Stimulated activated CD4-positive, alpha-beta T cell treated with anti-CD3 and anti-CD28 coated beads, Interleukin-2, amount 100 ng/mL, for 24 hours (primary cell): ENCODE results near the gene WFDC9.
A peak's percentile ranks its signal among the peaks of the same experiment; 100 is the strongest.
"Not testable (repeated sequence)": the region's sequence is repeated elsewhere in the genome, so short reads cannot be mapped to it uniquely, and the experiment has no call there.

Experiments
- DNase-seq, 2 donors: peaks; one replicate each; pipeline ENCODE4 v3.0.0-alpha.2; 2020

The WFDC9 gene

GRCh38 chr20:45631184-45631583 lies at the start of gene WFDC9:
Gene WFDC9 (minus strand): TSS chr20:45631284. CDS start chr20:45610181, 21,103 bp downstream.
- DNase-seq: no peak

- DNase-seq: no peak
Measured at GRCh38 chr20:45679650-45680049, 48.6 kb upstream of the WFDC9 start.

GRCh38 chr20:45672765-45673164 lies 41.7 kb upstream of the WFDC9 start:
- DNase-seq: no peak

GRCh38 chr20:45670139-45670538 lies 39.1 kb upstream of the WFDC9 start, which contains the start of gene WFDC11:
Gene WFDC11 (minus strand): TSS chr20:45670239. CDS start chr20:45650600, 19,639 bp downstream.
- no peak for DNase-seq

- DNase-seq: not testable (repeated sequence)
Measured at GRCh38 chr20:45657038-45657437, 26.0 kb upstream of the WFDC9 start.

- DNase-seq: not testable (repeated sequence)
Measured at GRCh38 chr20:45651726-45652125, 20.6 kb upstream of the WFDC9 start.

- DNase-seq: no peak
Measured at GRCh38 chr20:45649312-45649863, 18.3 kb upstream of the WFDC9 start.

- DNase-seq: no peak
Measured at GRCh38 chr20:45647441-45648050, 16.5 kb upstream of the WFDC9 start.

GRCh38 chr20:45646875-45647274 lies 15.8 kb upstream of the WFDC9 start:
- DNase-seq: no peak

- not testable (repeated sequence) for DNase-seq
Measured at GRCh38 chr20:45645869-45646268, 14.8 kb upstream of the WFDC9 start.

- DNase-seq: not testable (repeated sequence)
Measured at GRCh38 chr20:45641076-45641475, 10.0 kb upstream of the WFDC9 start.

GRCh38 chr20:45639687-45640086 lies 8.6 kb upstream of the WFDC9 start:
- DNase-seq: no peak

- DNase-seq: no peak
Measured at GRCh38 chr20:45636513-45636912, 5.4 kb upstream of the WFDC9 start.

- no peak for DNase-seq
Measured at GRCh38 chr20:45630371-45630770, 713 bp downstream of the WFDC9 start.

- peak; percentile 22 to 40 for DNase-seq
Measured at GRCh38 chr20:45629496-45630100, 1.5 kb downstream of the WFDC9 start, which contains the start of gene WFDC10A. Gene WFDC10A (plus strand): TSS chr20:45629739. CDS start chr20:45629814, 75 bp downstream.

- DNase-seq: no peak
Measured at GRCh38 chr20:45626540-45626939, 4.5 kb downstream of the WFDC9 start.

- no peak for DNase-seq
Measured at GRCh38 chr20:45621593-45621992, 9.5 kb downstream of the WFDC9 start.

- no peak for DNase-seq
Measured at GRCh38 chr20:45617591-45617990, 13.5 kb downstream of the WFDC9 start.

GRCh38 chr20:45612314-45612713 lies 18.8 kb downstream of the WFDC9 start:
- DNase-seq: no peak

- DNase-seq: peak; percentile 54 to 68
Measured at GRCh38 chr20:45611054-45611453, 20.0 kb downstream of the WFDC9 start.

GRCh38 chr20:45607810-45608209 lies 23.3 kb downstream of the WFDC9 start:
- DNase-seq: no peak

GRCh38 chr20:45595235-45595634 lies 35.8 kb downstream of the WFDC9 start:
- no peak for DNase-seq

- no peak for DNase-seq
Measured at GRCh38 chr20:45593498-45593897, 37.6 kb downstream of the WFDC9 start.

- DNase-seq: peak; percentile 2 to 19
Measured at GRCh38 chr20:45592574-45593189, 38.4 kb downstream of the WFDC9 start.
